ENCODE results near the gene KRT6A. TPM values are rescaled to one million over a fixed set of nuclear protein-coding genes. Genes with fewer than 3 reads are reported as not detected.
"Not testable (repeated sequence)": the region's sequence is repeated elsewhere in the genome, so short reads cannot be mapped to it uniquely, and the experiment has no call there.

The KRT6A gene
- total and polyA plus RNA-seq, 7 donors: 0.13 to 1.4 (median 0.52) TPM; not detected in 1

DNA sequence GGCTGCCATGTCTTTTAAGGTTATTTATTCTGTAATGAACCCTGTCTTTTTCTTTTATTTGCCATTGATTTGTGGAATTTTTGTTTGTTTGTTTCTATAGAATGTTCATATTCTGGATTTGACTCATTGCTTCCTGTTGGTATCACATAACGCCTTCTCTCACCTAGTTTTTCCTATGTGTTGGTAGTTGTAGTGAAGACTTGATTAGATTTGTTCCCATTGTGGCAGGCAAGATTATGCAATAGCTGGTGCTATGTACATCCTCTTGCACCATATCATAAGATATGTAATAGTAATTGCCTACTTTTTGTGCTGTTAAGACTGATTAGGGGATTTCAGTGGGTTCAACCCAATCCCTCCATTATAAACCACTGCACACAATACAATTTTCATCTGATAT, 37.2 kb downstream of the KRT6A start:
- DNase-seq (no peak), ATAC-seq (no peak)
- Histone ChIP-seq H3K36me3 (ENCODE audit: insufficient read depth in 1 of 2, low read depth in 1 of 2) (no peaks in the 10 kb centered on the region), H3K9me3 (no peaks in the 10 kb centered on the region), H3K4me1 (no peaks in the 10 kb centered on the region), H3K4me3 (no peak overlapping the region), H3K27ac (no peak overlapping the region), H3K27me3 (ENCODE audit: insufficient read depth in 3 of 3, low read length in 2 of 3) (no peaks in the 10 kb centered on the region)
- intact Hi-C loops (cut with DNase I): no loop called here
- TF ChIP-seq, protein P1, sequence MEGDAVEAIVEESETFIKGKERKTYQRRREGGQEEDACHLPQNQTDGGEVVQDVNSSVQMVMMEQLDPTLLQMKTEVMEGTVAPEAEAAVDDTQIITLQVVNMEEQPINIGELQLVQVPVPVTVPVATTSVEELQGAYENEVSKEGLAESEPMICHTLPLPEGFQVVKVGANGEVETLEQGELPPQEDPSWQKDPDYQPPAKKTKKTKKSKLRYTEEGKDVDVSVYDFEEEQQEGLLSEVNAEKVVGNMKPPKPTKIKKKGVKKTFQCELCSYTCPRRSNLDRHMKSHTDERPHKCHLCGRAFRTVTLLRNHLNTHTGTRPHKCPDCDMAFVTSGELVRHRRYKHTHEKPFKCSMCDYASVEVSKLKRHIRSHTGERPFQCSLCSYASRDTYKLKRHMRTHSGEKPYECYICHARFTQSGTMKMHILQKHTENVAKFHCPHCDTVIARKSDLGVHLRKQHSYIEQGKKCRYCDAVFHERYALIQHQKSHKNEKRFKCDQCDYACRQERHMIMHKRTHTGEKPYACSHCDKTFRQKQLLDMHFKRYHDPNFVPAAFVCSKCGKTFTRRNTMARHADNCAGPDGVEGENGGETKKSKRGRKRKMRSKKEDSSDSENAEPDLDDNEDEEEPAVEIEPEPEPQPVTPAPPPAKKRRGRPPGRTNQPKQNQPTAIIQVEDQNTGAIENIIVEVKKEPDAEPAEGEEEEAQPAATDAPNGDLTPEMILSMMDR (IDR thresholded peaks at IDR 0.05): no peak
- WGBS, 3 donors: 79 to 90% (median 83%) methylated on average over 1 of the region's 1 CpG

DNA sequence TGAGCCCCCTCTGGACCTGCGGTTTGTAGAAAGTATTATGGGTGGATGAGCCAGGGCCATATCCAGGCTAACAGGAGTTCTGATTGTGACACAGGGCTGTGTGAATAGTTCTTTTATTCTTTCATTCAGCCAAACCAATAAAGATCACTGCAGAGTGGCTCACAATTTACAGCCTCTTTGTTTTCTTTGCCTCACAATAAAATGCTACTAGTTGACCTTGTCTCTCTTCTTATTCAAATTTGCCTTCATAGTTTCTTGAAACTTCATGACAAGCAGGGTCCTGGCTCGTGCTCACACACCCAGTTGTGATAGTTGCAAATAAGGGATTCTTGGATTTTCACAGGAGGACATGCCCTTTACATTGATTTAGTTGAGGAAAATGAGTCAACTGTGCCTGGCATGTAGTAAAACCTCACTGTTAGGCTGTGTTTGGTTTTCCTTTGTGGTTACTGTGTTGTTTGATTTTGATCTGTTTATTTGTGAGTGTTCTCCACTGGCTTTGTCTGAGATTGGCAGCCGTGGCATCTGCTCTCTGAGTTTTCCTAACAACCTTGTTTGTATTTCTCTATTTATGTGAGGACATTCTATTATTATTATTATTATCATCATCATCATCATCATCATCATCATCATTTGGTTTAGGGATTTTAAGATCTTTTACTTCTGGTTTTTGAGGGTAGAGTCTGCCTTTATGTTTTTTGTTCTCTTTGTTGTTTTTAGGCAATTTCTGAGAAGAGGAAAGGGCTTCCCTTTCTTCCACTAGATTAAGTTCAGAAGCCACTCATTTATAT, 38.5 kb downstream of the KRT6A start:
- intact Hi-C loops (cut with DNase I): no loop called here
- no peaks in the 10 kb centered on the region for H3K9me3 ChIP-seq
- H3K27ac ChIP-seq: no peak overlapping the region
- no peaks in the 10 kb centered on the region for H3K4me1 ChIP-seq
- H3K27me3 ChIP-seq (ENCODE audit: insufficient read depth in 3 of 3, low read length in 2 of 3): no peaks in the 10 kb centered on the region
- no peak overlapping the region for H3K4me3 ChIP-seq
- DNase-seq (no peak), ATAC-seq (no peak)
- no peaks in the 10 kb centered on the region for H3K36me3 ChIP-seq (ENCODE audit: insufficient read depth in 1 of 2, low read depth in 1 of 2)
- WGBS, 3 donors: 50 to 67% (median 60%) methylated on average over 3 of the region's 3 CpGs
- TF ChIP-seq, protein P1 (IDR thresholded peaks at IDR 0.05): no peak

DNA sequence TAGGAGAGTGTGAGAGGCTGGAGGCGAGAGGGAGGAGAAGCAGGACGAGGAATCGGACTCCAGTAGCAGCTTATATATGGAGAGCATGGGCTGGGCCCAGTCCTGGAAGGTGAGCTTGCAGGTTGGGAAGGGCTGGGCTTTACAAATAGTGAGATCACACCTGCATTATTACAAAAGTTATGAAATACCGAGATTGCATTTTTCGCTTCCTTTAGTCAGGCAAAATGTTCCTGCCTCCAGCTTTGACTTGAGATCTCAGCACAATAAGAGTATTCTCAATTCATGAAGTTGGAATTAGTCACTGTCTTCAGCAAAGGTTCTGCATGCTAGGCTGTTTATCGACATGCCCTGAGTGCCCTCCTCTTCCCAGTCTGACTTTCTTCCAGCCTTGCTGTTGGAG, 41.0 kb downstream of the KRT6A start, which contains the start of gene KRT6B:
KRT6B (minus strand) TSS at position 46 of the 400 bp plus-strand sequence. CDS start 68 bp downstream, outside the sequence.
- no peak within 1 kb of the TSS for H3K27ac ChIP-seq
- H3K4me1 ChIP-seq: no peaks in the 10 kb centered on the region
- WGBS, 3 donors: 80 to 86% (median 86%) methylated on average over 6 of the region's 6 CpGs
- no peaks in the 10 kb centered on the region for H3K9me3 ChIP-seq
- no peak for DNase-seq
- TF ChIP-seq, protein P1 (IDR thresholded peaks at IDR 0.05): no peak
- peaks cover 0 to 3% (median 0%) of the 10 kb centered on the region in 3 donors for H3K27me3 ChIP-seq (ENCODE audit: insufficient read depth in 3 of 3, low read length in 2 of 3)
- no peak for ATAC-seq
- no peaks in the 10 kb centered on the region for H3K36me3 ChIP-seq (ENCODE audit: insufficient read depth in 1 of 2, low read depth in 1 of 2)
- intact Hi-C loops (cut with DNase I): no loop called here
- no peak within 1 kb of the TSS for H3K4me3 ChIP-seq

DNA sequence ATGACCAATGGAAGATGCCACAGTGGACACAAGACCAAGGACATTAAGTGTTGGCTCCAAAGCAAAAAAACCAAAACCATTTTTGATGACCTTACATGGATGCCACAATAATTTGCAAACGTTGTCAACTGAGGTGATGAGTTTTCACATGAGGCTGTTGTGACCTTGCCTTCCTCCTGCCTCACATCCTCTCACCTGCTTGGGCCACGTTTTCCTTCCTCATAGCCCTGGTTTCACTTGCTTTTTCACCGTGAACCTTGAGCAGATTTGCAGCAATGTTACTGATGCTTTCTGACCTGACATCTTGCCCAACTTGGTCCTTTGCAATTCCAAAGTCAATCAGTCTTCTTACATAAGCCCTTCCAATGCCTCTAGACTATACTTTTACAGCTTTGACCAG, 44.8 kb downstream of the KRT6A start:
- DNase-seq: no peak
- WGBS, 3 donors: 44 to 64% (median 60%) methylated on average over 3 of the region's 3 CpGs

DNA sequence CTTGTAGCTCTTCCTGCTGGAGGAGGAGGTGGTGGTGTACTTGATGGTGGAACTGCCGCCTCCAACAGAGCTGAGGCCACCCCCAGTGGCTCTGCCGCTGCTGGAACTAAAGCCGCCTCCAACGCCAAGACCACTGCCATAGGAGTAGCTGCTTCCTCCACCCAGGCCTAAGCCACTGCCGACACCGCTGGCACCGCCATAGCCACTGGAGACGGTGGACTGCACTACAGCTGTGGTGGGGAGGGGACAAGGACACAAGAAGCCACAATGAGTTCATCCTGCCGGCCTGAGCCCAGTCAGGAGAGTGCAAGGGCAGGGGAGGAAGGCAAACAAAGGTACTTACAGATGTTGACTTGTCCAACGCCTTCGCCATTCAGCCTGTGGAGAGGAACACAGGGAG, 45.9 kb downstream of the KRT6A start:
- H3K9me3 ChIP-seq; H3K4me1 ChIP-seq; H3K27ac ChIP-seq; H3K27me3 ChIP-seq (ENCODE audit: insufficient read depth in 3 of 3, low read length in 2 of 3); H3K4me3 ChIP-seq; intact Hi-C loops (cut with DNase I); ATAC-seq; DNase-seq; H3K36me3 ChIP-seq (ENCODE audit: insufficient read depth in 1 of 2, low read depth in 1 of 2): not testable (repeated sequence)
- WGBS, 3 donors: 81 to 89% (median 88%) methylated on average over 5 to 11 of the region's 11 CpGs

More for the DNA sequence above, 44.8 kb downstream of the KRT6A start:
- no peak overlapping the region for H3K27ac ChIP-seq
- H3K4me1 ChIP-seq: no peaks in the 10 kb centered on the region
- H3K4me3 ChIP-seq: no peak overlapping the region
- intact Hi-C loops (cut with DNase I): no loop called here
- no peaks in the 10 kb centered on the region for H3K9me3 ChIP-seq
- peaks cover 0 to 4% (median 3%) of the 10 kb centered on the region in 3 donors for H3K27me3 ChIP-seq (ENCODE audit: insufficient read depth in 3 of 3, low read length in 2 of 3)
- TF ChIP-seq, protein P1 (IDR thresholded peaks at IDR 0.05): no peak
- no peak for ATAC-seq
- H3K36me3 ChIP-seq (ENCODE audit: insufficient read depth in 1 of 2, low read depth in 1 of 2): no peaks in the 10 kb centered on the region

Data from psoas muscle (tissue), 8 donors.